Epithelial cell of proximal tubule (primary cell): ENCODE measurements around the gene MAP1B. TPM values are rescaled to one million over a fixed set of nuclear protein-coding genes. Genes with fewer than 3 reads are reported as not detected.

ENCODE experiments used
- DNase-seq: peaks from one replicate; pipeline ENCODE4 v3.0.0-alpha.2; 2011; ENCODE audit warnings: low read depth
- H3K4me3 ChIP-seq: 2 replicates; pipeline ENCODE4 v1.5.1; 2011; ENCODE audit warnings: low read depth, mild to moderate bottlenecking, low read length
- CTCF ChIP-seq: conservative IDR thresholded peaks from 2 replicates; pipeline ENCODE4 v1.5.1; 2012; ENCODE audit warnings: low read depth, mild to moderate bottlenecking, low read length
- total RNA-seq: library from RNA; depleted of rRNA; stranded (reverse); fragments of >200 nt; gene quantifications from 2 replicates; pipeline ENCODE4 v1.2.3, GENCODE V29; 2015

The MAP1B gene
- total RNA-seq, 1 donor from 2014 or later, result 305 TPM

- no peak for DNase-seq
- H3K4me3 ChIP-seq, result no peak overlapping the region
- no peak for TF ChIP-seq CTCF
These were observed 106.2 kb downstream of the MAP1B start for GRCh38 chr5:72213482-72213881.

- no peak overlapping the region for H3K4me3 ChIP-seq
- no peak for DNase-seq
- TF ChIP-seq CTCF, result no peak
These were observed 106.9 kb downstream of the MAP1B start for GRCh38 chr5:72214168-72214567.

GRCh38 chr5:72216756-72217155, 109.5 kb downstream of the MAP1B start:
- no peak for TF ChIP-seq CTCF
- DNase-seq, result no peak
- no peak overlapping the region for H3K4me3 ChIP-seq

GRCh38 chr5:72221099-72221498, 113.8 kb downstream of the MAP1B start:
- TF ChIP-seq CTCF, result no peak
- DNase-seq, result no peak
- H3K4me3 ChIP-seq, result no peak overlapping the region

- no peak overlapping the region for H3K4me3 ChIP-seq
- TF ChIP-seq CTCF, result no peak
- no peak for DNase-seq
These were observed 114.3 kb downstream of the MAP1B start for GRCh38 chr5:72221541-72221940.

GRCh38 chr5:72222521-72222920, 115.2 kb downstream of the MAP1B start:
- TF ChIP-seq CTCF, result no peak
- DNase-seq, result no peak
- H3K4me3 ChIP-seq, result no peak overlapping the region

GRCh38 chr5:72223371-72223770, 116.1 kb downstream of the MAP1B start:
- no peak for TF ChIP-seq CTCF
- no peak overlapping the region for H3K4me3 ChIP-seq
- no peak for DNase-seq
